Activated CD4-positive, alpha-beta T cell treated with anti-CD3 and anti-CD28 coated beads for 36 hours (primary cell): ENCODE results near the gene POLN. TPM values are rescaled to one million over a fixed set of nuclear protein-coding genes. Genes with fewer than 3 reads are reported as not detected.
"Not testable (repeated sequence)": the region's sequence is repeated elsewhere in the genome, so short reads cannot be mapped to it uniquely, and the experiment has no call there.

Source experiments
- ATAC-seq: fragments of 200-7000 bp; cut with Tn5 transposase; one replicate; pipeline ENCODE4 v1.10.0; 2021; ENCODE audit warnings: mild to moderate bottlenecking, moderate library complexity
- CTCF ChIA-PET: fragments of 350-600 bp; sonication (Branson Sonifier 250); formaldehyde crosslinking; loops from one replicate; lab custom pipeline; 2021; ENCODE audit warnings: antibody characterized with exemption; lab: Charles Lee
- POLR2A ChIA-PET: fragments of 350-600 bp; sonication (Branson Sonifier 250); formaldehyde crosslinking; loops from one replicate; lab custom pipeline; 2021; ENCODE audit warnings: antibody characterized with exemption, inconsistent platforms; lab: Charles Lee
- DNase-seq: peaks from one replicate; pipeline ENCODE4 v3.0.0-alpha.2; 2020
- H3K27ac Mint-ChIP-seq: one replicate; pipeline ENCODE4 v1.8.0; 2021; ENCODE audit warnings: mixed read lengths
- H3K27me3 Mint-ChIP-seq: one replicate; pipeline ENCODE4 v1.8.0; 2021; ENCODE audit warnings: mixed read lengths
- H3K36me3 Mint-ChIP-seq: one replicate; pipeline ENCODE4 v1.8.0; 2021; ENCODE audit warnings: low read depth, mixed read lengths
- H3K4me1 Mint-ChIP-seq: one replicate; pipeline ENCODE4 v1.8.0; 2021; ENCODE audit warnings: mixed read lengths
- H3K4me3 Mint-ChIP-seq: one replicate; pipeline ENCODE4 v1.8.0; 2021; ENCODE audit warnings: mild to moderate bottlenecking, moderate library complexity, mixed read lengths
- H3K9me3 Mint-ChIP-seq: one replicate; pipeline ENCODE4 v1.8.0; 2021; ENCODE audit warnings: low read depth, mixed read lengths
- intact Hi-C, 2 experiments: fragments of 100-400 bp; cut with DNase I in 1 of 2; cut with micrococcal nuclease in 1 of 2; formaldehyde crosslinking; loops; one replicate each; pipeline versions ENCODE4 v1.14.2 to v1.15.1; 2022 to 2024; cut with DNase I, micrococcal nuclease
- total RNA-seq, 2 experiments: library from RNA; stranded (reverse); gene quantifications; one replicate each; pipeline ENCODE4 v1.2.3, GENCODE V29; 2021

Gene POLN
- total RNA-seq, 2 experiments from 2014 or later = 2.3 to 3.2 TPM

- ChIA-PET POLR2A (no interaction called here), CTCF (no interaction called here)
- ATAC-seq (no peak), DNase-seq (no peak)
- intact Hi-C loops = loop anchor here in 1 of 2 experiments (5.0 kb wide), 1 partner anchor 127 kb away; no protein-coding TSS in a partner anchor
- Mint-ChIP-seq H3K4me1 (peaks cover 40% of the 10 kb centered on the region), H3K27ac (no peak overlapping the region), H3K27me3 (no peaks in the 10 kb centered on the region), H3K36me3 (no peaks in the 10 kb centered on the region), H3K4me3 (no peak overlapping the region), H3K9me3 (no peaks in the 10 kb centered on the region)
Measured at GRCh38 chr4:2284934-2285612, 43.2 kb upstream of the POLN start.

- no peak for ATAC-seq
- no peak for DNase-seq
- no peaks in the 10 kb centered on the region for H3K27me3 Mint-ChIP-seq
- H3K4me3 Mint-ChIP-seq = no peak overlapping the region
- H3K9me3 Mint-ChIP-seq = no peaks in the 10 kb centered on the region
- ChIA-PET POLR2A (no interaction called here), CTCF (interaction anchor here (0.5 kb wide), 1 partner anchor 30 kb away, joined by 7 read pairs; no protein-coding TSS in a partner anchor)
- intact Hi-C loops = loop anchor here in 1 of 2 experiments (5.0 kb wide), 1 partner anchor 128 kb away; no protein-coding TSS in a partner anchor
- H3K36me3 Mint-ChIP-seq = no peaks in the 10 kb centered on the region
- peaks cover 35% of the 10 kb centered on the region for H3K4me1 Mint-ChIP-seq
- no peak overlapping the region for H3K27ac Mint-ChIP-seq
Measured at GRCh38 chr4:2284161-2284933, 42.4 kb upstream of the POLN start.

- ChIA-PET POLR2A (no interaction called here), CTCF (interaction anchor here (0.5 kb wide), 1 partner anchor 29 kb away, joined by 7 read pairs; no protein-coding TSS in a partner anchor)
- no peak overlapping the region for H3K27ac Mint-ChIP-seq
- no peaks in the 10 kb centered on the region for H3K9me3 Mint-ChIP-seq
- no peak for DNase-seq
- H3K4me1 Mint-ChIP-seq = peaks cover 34% of the 10 kb centered on the region
- no peaks in the 10 kb centered on the region for H3K36me3 Mint-ChIP-seq
- ATAC-seq = no peak
- H3K27me3 Mint-ChIP-seq = no peaks in the 10 kb centered on the region
- no peak overlapping the region for H3K4me3 Mint-ChIP-seq
- intact Hi-C loops = loop anchor here (2.0 to 5.0 kb wide), 3 partner anchors 40 to 158 kb away; partner anchors contain the start of genes HAUS3 (in 1 of the 2) and POLN (in 1 of the 2)
Measured at GRCh38 chr4:2283199-2283711, 41.3 kb upstream of the POLN start.

- ChIA-PET CTCF (interaction anchor here (0.7 to 1.4 kb wide), 4 partner anchors 9 to 131 kb away, joined by 3 to 4 read pairs (median 4); no protein-coding TSS in a partner anchor), POLR2A (interaction anchor here (0.6 to 1.4 kb wide), 2 partner anchors 9 to 408 kb away, joined by 3 read pairs; no protein-coding TSS in a partner anchor)
- ATAC-seq (peak; percentile 96), DNase-seq (peak; percentile 83)
- Mint-ChIP-seq H3K36me3 (no peaks in the 10 kb centered on the region), H3K4me1 (peaks cover 34% of the 10 kb centered on the region), H3K27ac (peak overlapping the region; percentile 82), H3K27me3 (no peaks in the 10 kb centered on the region), H3K9me3 (no peaks in the 10 kb centered on the region), H3K4me3 (no peak overlapping the region)
- intact Hi-C loops = loop anchor here (1.0 to 5.0 kb wide), 5 partner anchors 19 to 159 kb away; partner anchors contain the start of genes CFAP99 (in 1 of the 2), HAUS3 (in 1 of the 2), MXD4 (in 1 of the 2) and POLN (in 1 of the 2)
Measured at GRCh38 chr4:2281575-2282343, 39.8 kb upstream of the POLN start.

GRCh38 chr4:2280531-2281300 is 38.8 kb upstream of the POLN start:
- DNase-seq (no peak), ATAC-seq (no peak)
- H3K4me3 Mint-ChIP-seq = no peak overlapping the region
- H3K9me3 Mint-ChIP-seq = no peaks in the 10 kb centered on the region
- no peaks in the 10 kb centered on the region for H3K36me3 Mint-ChIP-seq
- peak overlapping the region; percentile 82 for H3K27ac Mint-ChIP-seq
- no peaks in the 10 kb centered on the region for H3K27me3 Mint-ChIP-seq
- intact Hi-C loops = loop anchor here (2.0 to 5.0 kb wide), 2 partner anchors 132 to 138 kb away; partner anchors contain the start of genes CFAP99 (in 1 of the 2) and ZFYVE28 (in 1 of the 2)
- ChIA-PET POLR2A (interaction anchor here (1.4 kb wide), 1 partner anchor 10 kb away, joined by 3 read pairs; no protein-coding TSS in a partner anchor), CTCF (interaction anchor here (1.1 kb wide), 1 partner anchor 19 kb away, joined by 3 read pairs; the partner anchor contains the start of gene MXD4)
- peaks cover 34% of the 10 kb centered on the region for H3K4me1 Mint-ChIP-seq

- CTCF ChIA-PET = no interaction called here
- Mint-ChIP-seq H3K4me3 (no peak overlapping the region), H3K27me3 (no peaks in the 10 kb centered on the region), H3K27ac (no peak overlapping the region), H3K4me1 (peaks cover 23% of the 10 kb centered on the region), H3K36me3 (no peaks in the 10 kb centered on the region), H3K9me3 (no peaks in the 10 kb centered on the region)
- intact Hi-C loops = no loop called here
- no peak for DNase-seq
- POLR2A ChIA-PET = no interaction called here
- ATAC-seq = no peak
Measured at GRCh38 chr4:2277956-2278355, 36.0 kb upstream of the POLN start.

- DNase-seq = no peak
- Mint-ChIP-seq H3K27ac (no peak overlapping the region), H3K9me3 (no peaks in the 10 kb centered on the region), H3K36me3 (no peaks in the 10 kb centered on the region), H3K4me3 (no peak overlapping the region), H3K4me1 (peaks cover 14% of the 10 kb centered on the region), H3K27me3 (no peaks in the 10 kb centered on the region)
- intact Hi-C loops = no loop called here
- CTCF ChIA-PET = no interaction called here
- no peak for ATAC-seq
- POLR2A ChIA-PET = no interaction called here
Measured at GRCh38 chr4:2276581-2277325, 34.8 kb upstream of the POLN start.

GRCh38 chr4:2275546-2276251 is 33.8 kb upstream of the POLN start:
- no peak for DNase-seq
- CTCF ChIA-PET = no interaction called here
- Mint-ChIP-seq H3K4me1 (peaks cover 3% of the 10 kb centered on the region), H3K9me3 (no peaks in the 10 kb centered on the region), H3K27ac (no peak overlapping the region), H3K36me3 (no peaks in the 10 kb centered on the region), H3K27me3 (no peaks in the 10 kb centered on the region), H3K4me3 (no peak overlapping the region)
- intact Hi-C loops = no loop called here
- POLR2A ChIA-PET = no interaction called here
- no peak for ATAC-seq

- POLR2A ChIA-PET, H3K4me3 Mint-ChIP-seq: not testable (repeated sequence)
Measured at GRCh38 chr4:2275044-2275397, 33.1 kb upstream of the POLN start.

More at GRCh38 chr4:2275044-2275397, 33.1 kb upstream of the POLN start:
- H3K36me3 Mint-ChIP-seq, CTCF ChIA-PET, DNase-seq, ATAC-seq, intact Hi-C loops, H3K27ac Mint-ChIP-seq, H3K4me1 Mint-ChIP-seq, H3K9me3 Mint-ChIP-seq, H3K27me3 Mint-ChIP-seq: not testable (repeated sequence)
